HuH-7.5 (cell line): ENCODE data around the gene HNRNPH1.
"Not testable (repeated sequence)": the region's sequence is repeated elsewhere in the genome, so short reads cannot be mapped to it uniquely, and the experiment has no call there.

Experiments
- DNase-seq: peaks from one replicate; pipeline ENCODE4 v3.0.0; 2011; ENCODE audit warnings: low spot score

HNRNPH1 gene, protein sequence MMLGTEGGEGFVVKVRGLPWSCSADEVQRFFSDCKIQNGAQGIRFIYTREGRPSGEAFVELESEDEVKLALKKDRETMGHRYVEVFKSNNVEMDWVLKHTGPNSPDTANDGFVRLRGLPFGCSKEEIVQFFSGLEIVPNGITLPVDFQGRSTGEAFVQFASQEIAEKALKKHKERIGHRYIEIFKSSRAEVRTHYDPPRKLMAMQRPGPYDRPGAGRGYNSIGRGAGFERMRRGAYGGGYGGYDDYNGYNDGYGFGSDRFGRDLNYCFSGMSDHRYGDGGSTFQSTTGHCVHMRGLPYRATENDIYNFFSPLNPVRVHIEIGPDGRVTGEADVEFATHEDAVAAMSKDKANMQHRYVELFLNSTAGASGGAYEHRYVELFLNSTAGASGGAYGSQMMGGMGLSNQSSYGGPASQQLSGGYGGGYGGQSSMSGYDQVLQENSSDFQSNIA

DNA sequence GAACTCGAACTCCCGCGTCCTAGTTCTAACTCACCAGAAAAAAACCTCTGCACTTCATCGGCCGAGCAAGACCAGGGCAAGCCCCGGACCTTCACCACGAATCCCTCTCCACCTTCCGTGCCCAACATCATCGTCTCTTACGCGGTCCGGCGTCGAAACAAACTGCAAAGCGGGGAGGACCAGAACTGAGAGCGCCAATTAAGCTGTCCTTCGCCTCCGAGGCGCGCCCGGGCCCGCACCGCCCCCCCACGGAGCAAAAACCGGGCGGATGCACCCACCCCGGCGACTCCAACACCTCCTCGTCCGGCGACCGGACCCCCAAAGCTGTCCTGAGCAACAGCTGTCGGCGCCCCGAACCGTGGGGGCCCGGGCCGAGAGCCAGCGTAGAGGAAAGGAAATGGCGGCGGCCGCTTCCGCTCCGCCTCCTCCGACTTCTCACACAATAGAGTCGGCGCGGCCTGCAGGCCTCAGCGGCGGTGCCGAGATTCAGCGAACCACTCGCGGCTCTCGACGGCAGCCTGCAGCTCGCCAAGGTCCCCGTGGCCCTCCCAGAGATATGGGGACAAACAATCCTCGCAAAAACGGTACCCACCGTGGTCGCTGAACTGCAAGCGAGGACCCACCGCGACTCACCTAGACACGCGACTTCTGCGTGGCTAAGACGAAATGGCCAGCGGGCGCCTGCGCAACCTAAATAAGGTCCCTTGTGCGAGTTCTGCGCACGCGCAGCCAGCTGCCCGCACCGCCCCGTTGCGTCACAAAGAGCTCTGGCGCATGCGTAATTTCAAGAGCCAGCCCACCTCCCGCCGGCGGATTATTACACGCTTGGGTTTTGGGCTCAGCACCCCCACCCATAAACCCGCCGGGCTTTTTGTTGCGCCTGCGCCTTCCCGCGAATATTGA, at the start of gene HNRNPH1:
Gene HNRNPH1, minus strand, starts transcription at position 669 of the 903 bp plus-strand sequence. Its CDS starts 538 bp downstream, at position 131.
- peak; percentile 99 for DNase-seq

DNA sequence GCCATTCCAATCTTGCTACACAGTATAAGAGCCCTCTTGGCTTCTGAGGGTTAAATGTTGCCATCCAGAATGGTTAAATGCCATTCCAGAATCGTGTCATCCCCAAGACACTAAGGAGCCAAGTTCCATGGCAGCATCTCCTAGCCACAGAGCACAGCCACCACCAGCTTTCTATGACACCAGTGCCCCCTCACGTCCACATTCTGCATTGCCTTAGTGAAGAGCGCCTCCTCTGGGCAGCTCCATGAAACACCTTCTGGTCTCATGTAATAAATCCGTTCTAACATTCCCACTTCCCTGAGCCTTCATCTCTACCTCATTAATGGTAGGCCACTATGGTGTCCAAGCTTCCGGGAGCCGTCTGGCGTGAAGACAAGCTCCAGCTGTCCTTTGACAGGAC, 44.9 kb upstream of the HNRNPH1 start:
- peak; percentile 55 for DNase-seq

DNA sequence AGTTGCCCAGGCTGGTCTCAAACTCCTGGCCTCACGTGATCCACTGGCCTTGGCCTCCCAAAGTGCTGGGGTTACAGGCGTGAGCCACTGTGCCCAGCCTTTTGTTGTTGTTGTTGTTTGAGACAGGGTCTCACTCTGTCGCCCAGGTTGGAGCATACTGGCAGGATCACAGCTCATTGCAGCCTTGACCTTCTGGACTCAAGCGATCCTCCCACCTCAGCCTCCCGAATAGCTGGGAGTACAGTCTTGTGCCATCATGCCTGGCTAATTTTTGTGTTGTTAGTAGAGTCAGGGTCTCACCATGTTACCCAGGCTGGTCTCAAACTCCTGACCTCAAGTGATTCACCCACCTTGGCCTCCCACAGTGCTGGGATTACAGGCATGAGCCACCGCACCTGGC, 38.2 kb upstream of the HNRNPH1 start:
- DNase-seq, result not testable (repeated sequence)

DNA sequence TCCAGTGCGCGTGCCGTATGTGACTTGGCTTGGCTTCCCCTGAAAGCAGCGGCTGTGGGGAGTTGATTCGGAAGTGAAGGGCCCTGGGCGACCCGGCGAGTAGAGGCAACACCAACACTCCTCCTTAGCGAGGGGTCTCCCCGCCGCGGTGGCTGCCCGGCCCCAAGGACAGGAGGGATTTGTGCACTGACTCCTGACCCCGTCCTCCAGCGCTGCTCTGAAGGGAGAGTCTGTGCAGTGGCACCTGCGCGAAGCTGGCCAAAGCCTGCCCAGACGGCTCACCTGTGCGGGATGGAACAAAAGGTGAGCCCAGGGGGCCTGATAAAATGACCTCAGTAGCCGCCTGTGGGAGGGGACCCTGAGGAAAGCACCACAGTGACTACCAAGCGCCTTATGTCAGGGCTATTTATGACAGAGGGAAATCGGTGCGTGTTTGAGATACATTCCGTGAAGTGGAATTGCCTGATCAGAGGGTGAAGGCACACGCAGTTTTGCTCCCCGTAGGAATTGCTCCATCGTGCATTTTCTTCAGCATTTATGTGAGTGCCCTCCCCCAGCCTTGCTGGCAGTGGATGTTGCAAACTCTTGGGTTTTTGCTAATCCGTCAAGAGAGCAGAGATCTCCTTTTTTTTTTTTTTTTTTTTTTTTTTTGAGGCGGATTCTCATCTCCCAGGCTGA, 34.8 kb upstream of the HNRNPH1 start:
- DNase-seq, result not testable (repeated sequence)

DNA sequence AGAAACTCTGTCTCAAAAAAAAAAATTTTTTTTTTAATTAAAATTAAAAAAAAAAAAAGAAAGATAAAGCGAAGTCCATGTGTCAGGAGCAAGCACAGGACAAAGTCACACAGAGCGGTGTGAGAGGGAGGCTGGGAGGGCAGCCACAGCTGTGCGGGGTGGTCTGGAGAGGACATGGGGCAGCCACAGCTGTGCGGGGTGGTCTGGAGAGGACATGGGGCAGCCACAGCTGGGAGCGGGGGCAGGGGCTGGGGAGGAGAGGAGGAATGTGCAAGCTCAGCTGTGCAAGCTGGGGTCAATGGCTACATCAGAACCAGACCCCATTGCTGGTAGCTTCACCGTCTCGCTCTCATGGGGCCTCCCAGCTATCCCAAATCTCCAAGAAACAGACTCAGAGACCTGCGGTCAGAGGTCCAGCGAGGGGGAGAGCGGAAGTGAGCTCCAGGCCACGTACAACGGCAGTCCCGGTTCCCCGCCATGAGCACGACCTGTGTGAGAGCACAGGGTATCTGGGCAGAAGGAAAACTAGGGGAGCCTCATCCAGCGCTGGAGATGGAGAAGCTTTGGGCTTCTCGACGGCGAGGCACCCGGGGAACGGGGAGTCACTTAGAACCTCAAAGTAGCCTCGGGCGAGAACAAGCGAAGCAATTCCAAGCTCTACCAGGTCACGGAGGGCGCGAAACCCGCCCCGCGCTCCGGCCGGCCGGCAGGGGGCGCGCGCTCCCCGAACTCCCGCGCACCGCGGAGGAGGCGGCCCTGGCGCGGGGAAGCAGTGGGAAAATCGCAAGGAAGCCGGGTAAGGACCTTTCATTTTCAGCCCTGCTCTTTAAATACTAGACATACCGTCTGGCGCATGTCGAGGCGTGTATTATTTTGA, 34.1 kb upstream of the HNRNPH1 start:
- not testable (repeated sequence) for DNase-seq

DNA sequence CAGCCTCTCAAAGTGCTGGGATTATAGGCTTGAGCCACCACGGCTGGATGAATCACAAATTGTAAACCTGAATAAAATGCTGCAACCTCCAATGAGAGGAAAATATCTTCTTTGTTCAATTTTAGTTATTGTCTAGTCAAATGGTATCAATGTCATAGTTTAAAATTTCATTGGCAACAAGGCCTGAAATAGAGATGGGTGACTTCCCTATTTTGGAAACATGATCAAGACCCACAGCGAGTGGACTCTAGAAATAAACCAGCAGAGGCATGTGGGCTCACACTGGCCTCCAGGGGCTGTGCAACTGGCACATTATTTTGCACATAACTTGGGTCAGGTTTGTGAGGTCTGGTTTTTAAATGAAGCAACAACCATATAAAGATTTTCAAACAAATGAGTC, 29.7 kb upstream of the HNRNPH1 start:
- not testable (repeated sequence) for DNase-seq

DNA sequence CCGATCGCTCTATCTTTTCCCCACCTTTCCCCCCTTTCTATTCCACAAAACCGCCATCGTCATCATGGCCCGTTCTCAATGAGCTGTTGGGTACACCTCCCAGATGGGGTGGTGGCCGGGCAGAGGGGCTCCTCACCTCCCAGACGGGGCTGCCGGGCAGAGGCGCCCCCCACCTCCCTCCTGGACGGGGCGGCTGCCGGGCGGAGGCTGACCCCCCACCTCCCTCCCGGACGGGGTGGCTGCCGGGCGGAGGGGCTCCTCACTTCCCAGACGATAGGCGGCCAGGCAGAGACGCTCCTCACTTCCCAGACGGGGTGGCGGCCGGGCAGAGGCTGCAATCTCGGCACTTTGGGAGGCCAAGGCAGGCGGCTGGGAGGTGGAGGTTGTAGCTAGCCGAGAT, 26.8 kb upstream of the HNRNPH1 start:
- DNase-seq, result not testable (repeated sequence)

DNA sequence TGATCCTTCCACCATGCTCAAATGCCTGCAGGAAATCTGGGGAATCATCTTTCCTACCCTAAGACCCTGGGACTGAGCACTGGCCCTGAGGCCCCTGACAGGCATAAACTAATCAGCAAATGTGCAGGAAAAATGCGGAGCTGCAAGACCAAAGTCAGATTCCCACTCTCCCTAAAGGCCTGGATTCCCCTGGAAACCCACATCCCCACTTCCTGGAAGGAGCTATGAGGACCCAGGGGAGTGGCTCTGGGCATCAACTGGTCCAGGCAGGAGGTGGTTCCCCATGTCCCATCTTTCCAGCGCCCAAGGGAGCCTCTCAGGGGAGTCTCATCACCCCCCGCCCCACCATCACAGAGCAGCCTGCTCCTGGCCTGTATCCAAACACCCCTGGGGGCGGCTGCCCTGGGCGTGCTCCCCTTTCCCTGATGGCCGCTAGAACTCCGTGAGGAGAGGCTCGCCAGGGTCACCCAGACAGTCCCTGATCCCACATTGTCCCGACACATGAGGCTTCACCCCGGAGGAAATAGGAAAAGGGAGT, 25.8 kb upstream of the HNRNPH1 start:
- not testable (repeated sequence) for DNase-seq

DNA sequence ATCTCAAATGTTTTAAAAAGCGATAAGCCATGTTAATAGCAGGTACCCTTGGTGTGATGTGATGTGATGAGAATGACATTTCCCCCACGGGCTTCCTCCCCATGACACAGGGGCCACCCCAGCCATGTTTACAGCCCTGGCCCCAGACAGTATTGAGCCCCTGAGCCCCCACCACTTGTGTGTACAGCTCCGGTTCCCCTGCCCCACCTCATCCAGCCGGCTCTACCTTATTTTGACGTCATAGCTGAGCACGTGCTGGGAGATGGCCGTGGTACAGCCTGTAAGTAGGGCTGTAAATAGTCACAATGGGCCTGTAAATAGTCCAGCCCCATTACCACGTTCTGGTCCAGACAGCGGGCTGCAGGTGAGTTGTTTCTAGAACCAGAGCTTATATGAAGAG, 24.9 kb upstream of the HNRNPH1 start:
- DNase-seq, result no peak

DNA sequence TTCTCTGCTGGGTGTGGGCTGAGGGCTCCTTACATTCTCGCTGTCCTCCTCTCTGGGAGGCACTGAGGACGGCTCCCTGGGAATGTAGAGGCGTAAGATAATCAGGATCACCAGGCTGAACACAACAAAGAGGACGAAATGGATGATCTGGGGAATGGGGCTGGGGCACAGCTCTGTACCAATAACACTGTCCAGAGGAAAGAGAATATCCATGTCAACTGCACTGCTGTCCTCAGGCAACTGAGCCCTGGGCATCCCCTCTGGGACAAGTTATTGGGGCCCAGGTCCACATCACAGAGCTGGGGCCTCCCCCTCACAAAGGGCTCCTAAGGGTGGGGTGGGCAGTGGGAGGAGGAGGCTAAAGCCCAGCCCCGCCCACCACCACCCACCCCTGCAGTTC, 21.3 kb upstream of the HNRNPH1 start:
- not testable (repeated sequence) for DNase-seq

DNA sequence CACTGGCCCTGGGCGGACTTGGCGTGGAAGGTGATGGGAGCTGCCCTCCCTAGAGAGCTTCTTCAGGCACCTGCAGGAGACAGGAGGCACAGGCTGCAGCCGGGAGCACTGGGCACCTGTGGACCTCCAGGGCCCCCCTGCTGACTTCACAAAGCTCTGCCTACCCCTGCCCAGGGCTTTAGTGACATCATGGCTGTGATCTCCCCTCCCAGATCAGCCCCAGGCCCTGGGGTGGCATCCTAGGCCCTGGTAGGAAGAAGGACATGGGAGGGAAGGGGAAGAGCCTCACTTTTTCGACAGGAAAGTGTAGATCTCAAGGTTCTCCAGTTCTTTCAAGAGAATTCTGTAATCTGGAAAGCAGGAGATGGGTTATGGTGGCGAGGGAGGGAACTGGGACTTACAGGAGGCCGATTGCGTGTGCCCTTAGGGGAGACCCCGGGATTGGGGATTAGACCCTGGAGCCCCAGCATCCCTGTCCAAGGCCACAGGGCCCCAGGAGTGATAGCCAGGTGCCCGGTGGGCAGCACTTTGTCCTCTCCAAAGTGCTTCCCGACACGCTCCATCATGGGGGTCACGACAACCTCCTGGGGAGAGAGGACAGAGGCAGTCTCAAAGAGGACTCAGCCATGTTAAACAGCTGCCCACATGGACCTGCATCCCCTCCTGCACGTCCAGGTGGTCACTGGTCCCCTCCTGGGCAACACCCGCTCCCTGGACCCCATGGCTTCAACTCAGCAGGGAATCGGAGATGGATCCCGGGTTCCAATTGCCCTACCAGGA, 19.9 kb upstream of the HNRNPH1 start:
- not testable (repeated sequence) for DNase-seq

DNA sequence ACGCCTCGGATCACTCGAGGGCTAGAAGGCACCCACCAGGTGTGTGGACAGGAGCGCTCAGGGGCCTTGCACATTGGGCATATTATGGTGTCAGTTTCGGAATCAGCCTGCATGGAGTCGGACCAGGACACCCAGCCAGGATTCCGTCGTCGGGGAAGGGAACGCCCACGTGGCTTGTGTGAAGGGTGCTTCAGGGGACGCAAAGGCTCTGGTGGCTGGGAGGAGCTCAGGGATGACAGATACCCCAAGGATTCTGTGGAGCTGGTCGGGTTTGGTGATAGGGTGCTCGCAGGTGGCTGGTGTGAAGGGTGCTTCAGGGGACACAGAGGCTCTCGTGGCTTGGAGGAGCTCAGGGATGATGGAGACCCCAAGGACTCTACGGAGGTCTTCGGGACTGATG, 19.2 kb upstream of the HNRNPH1 start:
- DNase-seq, result not testable (repeated sequence)

DNA sequence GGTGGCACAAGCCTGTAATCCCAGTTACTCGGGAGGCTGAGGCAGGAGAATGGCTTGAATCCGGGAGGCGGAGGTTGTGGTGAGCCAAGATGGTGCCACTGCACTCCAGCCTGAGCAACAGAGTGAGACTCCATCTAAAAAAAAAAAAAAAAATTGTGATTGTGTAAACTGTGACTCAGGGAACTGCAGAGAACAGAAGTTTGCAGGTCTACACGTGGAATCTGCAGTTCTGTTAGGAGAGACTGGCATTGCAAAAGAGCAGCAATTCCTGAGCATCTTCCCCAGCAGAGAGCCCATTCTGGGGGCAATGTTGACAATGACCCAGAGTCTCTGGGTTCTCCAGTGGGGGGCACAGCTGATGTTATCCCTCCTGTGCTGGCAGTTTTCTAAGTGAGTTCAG, 18.3 kb upstream of the HNRNPH1 start:
- DNase-seq, result not testable (repeated sequence)

DNA sequence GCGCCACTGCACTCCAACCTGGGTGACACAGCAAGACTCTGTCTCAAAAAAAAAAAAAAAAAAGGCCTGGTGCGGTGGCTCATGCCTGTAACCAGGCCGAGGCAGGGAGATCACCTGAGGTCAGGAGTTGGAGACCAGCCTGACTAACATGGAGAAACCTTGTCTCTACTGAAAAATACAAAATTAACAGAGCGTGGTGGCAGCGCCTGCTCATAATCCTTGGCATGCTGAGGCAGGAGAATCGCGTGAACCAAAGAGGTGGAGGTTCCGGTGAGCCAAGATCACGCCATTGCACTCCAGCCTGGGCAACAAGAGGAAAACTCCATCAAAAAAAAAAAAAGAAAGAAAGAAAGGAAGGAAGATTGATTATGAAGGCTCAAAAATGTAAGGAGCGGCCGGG, 15.8 kb upstream of the HNRNPH1 start:
- not testable (repeated sequence) for DNase-seq

DNA sequence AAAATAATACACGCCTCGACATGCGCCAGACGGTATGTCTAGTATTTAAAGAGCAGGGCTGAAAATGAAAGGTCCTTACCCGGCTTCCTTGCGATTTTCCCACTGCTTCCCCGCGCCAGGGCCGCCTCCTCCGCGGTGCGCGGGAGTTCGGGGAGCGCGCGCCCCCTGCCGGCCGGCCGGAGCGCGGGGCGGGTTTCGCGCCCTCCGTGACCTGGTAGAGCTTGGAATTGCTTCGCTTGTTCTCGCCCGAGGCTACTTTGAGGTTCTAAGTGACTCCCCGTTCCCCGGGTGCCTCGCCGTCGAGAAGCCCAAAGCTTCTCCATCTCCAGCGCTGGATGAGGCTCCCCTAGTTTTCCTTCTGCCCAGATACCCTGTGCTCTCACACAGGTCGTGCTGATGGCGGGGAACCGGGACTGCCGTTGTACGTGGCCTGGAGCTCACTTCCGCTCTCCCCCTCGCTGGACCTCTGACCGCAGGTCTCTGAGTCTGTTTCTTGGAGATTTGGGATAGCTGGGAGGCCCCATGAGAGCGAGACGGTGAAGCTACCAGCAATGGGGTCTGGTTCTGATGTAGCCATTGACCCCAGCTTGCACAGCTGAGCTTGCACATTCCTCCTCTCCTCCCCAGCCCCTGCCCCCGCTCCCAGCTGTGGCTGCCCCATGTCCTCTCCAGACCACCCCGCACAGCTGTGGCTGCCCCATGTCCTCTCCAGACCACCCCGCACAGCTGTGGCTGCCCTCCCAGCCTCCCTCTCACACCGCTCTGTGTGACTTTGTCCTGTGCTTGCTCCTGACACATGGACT, 11.1 kb upstream of the HNRNPH1 start:
- DNase-seq, result not testable (repeated sequence)

DNA sequence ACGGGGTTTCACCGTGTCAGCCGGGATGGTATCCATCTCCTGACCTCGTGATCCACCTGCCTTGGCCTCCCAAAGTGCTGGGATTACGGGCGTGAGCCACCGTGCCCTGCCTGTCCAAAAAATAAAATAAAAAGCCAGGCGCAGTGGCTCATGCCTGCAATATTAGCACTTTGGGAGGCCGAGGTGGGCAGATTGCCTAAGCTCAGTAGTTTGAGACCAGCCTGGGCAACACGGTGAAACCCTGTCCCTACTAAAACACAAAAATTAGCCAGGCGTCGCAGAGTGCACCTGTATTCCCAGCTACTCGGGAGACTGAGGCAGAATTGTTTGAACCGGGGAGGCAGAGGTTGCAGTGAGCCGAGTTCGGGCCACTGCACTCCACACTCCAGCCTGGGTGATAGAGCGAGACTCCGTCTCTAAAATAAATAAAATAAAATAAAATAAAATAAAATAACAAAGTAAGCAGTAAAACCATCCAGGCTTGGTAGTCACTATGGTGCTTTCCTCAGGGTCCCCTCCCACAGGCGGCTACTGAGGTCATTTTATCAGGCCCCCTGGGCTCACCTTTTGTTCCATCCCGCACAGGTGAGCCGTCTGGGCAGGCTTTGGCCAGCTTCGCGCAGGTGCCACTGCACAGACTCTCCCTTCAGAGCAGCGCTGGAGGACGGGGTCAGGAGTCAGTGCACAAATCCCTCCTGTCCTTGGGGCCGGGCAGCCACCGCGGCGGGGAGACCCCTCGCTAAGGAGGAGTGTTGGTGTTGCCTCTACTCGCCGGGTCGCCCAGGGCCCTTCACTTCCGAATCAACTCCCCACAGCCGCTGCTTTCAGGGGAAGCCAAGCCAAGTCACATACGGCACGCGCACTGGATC, 10.3 kb upstream of the HNRNPH1 start:
- DNase-seq, result not testable (repeated sequence)

DNA sequence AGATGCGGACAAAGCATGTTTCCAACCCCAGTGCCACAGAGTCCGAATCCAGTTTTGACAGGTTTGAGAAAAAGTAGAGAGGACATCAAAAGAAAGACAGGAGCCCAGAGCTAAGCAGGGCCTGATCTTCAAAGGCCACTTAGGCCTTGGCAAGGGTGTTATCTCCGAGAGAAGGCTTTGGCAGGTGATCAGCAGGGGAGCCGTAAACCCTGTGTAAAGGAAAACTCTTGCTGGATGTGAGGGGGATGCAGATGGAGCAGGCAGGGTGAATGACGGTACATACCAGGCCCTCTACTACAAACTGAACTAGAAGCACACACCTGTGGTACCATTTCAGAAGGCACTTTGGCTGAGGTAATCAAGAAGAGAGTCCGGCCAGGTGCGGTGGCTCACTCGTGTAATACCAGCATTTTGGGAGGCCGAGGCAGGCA, 1.4 kb upstream of the HNRNPH1 start:
- no peak for DNase-seq
